Testis (tissue), 3 donors: ENCODE results near the gene RYR1. TPM values are rescaled to one million over a fixed set of nuclear protein-coding genes. Genes with fewer than 3 reads are reported as not detected.
"Not testable (repeated sequence)": the region's sequence is repeated elsewhere in the genome, so short reads cannot be mapped to it uniquely, and the experiment has no call there.

ENCODE experiments used
- DNase-seq: peaks from one replicate; pipeline ENCODE4 v3.0.0-alpha.2; 2019
- H3K27ac ChIP-seq, 2 donors: fragments of 200-600 bp; sonication (generic); one replicate each; pipeline ENCODE4 v1.5.1; 2019
- H3K27me3 ChIP-seq: fragments of 200-600 bp; sonication (generic); one replicate; pipeline ENCODE4 v1.5.1; 2019
- H3K36me3 ChIP-seq: fragments of 200-600 bp; sonication (generic); one replicate; pipeline ENCODE4 v1.5.1; 2017; ENCODE audit warnings: low read depth; ENCODE audit errors: missing control alignments
- H3K4me1 ChIP-seq: fragments of 200-600 bp; sonication (generic); one replicate; pipeline ENCODE4 v1.5.1; 2019
- H3K4me3 ChIP-seq, 2 donors: fragments of 200-600 bp; sonication (generic); one replicate each; pipeline ENCODE4 v1.5.1; 2017 to 2019
- H3K9me3 ChIP-seq: fragments of 200-600 bp; sonication (generic); one replicate; pipeline ENCODE4 v1.5.1; 2017
- POLR2A ChIP-seq: fragments of 450-650 bp; IDR thresholded peaks from one replicate; pipeline ENCODE4 v1.6.1; 2017; ENCODE audit warnings: antibody characterized with exemption, mild to moderate bottlenecking, moderate library complexity
- WGBS, 2 donors: methylation state at CpG; one replicate each; pipeline ENCODE4 v1.1.5; 2018; 5-methylcytosine and 5-hydroxymethylcytosine counted together
- intact Hi-C: fragments of 100-400 bp; cut with DNase I; formaldehyde crosslinking; loops from one replicate; pipeline ENCODE4 v1.15.1; 2023; ENCODE audit warnings: low total_unique reads
- polyA plus RNA-seq: library from polyadenylated mRNA; stranded (reverse); fragments of 350-450 nt; fragmentation: Illumina TruSeq; extraction: RNeasy Lipid Tissue Mini Kit (QIAGEN cat#74804); gene quantifications from one replicate; pipeline ENCODE4 v1.2.3, GENCODE V29; 2014; ENCODE audit warnings: low read depth, low replicate concordance; ENCODE audit not compliant: insufficient read depth
- total RNA-seq, 2 donors: library from RNA; depleted of rRNA; stranded (reverse); fragments of >200 nt; gene quantifications; one replicate each; pipeline ENCODE4 v1.2.3, GENCODE V29; 2016
- TF ChIP-seq, protein P1 (sequence below), 3 experiments: fragments of 450-650 bp in 2 of 3; fragments of 200-600 bp in 1 of 3; sonication (generic) in 1 of 3; IDR thresholded peaks; one replicate each; pipeline ENCODE4 v1.5.1; 2016 to 2019; ENCODE audit warnings: antibody characterized with exemption in 3 of 3, mild to moderate bottlenecking in 2 of 3, moderate library complexity in 1 of 3

Gene RYR1
- total and polyA plus RNA-seq, 3 donors from 2014 or later = 11.8 to 26.1 (median 15.6) TPM

DNA sequence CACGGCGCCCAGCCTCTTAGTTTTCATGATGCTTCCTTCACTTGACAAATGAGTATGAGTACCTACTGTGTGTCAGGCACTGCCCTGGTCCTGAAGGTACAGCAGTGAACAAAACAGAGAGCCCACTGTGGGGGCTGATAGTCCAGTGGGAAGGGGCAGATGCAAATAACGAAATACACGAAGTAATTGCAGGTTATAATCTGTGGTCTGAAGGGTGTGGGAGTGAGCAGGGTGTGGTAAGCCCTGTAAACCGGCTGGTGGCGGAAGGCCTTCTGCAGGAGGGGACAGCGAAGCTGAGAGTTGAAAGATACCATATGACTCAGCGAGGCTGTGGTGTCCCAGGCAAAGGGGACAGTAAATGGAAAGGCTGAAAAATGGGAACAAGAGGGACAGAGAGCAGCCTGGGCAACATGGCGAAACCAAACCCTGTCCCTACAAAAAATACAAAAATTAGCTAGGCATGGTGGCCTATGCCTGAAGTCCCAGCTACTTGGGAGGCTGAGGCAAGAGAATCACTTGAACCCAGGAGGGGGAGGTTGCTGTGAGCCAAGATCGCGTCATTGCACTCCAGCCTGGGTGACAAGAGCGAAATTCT, 123.8 kb downstream of the RYR1 start:
- DNase-seq = no peak
- Histone ChIP-seq H3K27me3 (no peaks in the 10 kb centered on the region), H3K36me3 (no peaks in the 10 kb centered on the region), H3K27ac (no peak overlapping the region), H3K9me3 (no peaks in the 10 kb centered on the region), H3K4me3 (no peak overlapping the region), H3K4me1 (no peaks in the 10 kb centered on the region)
- 78% methylated on average over 12 of the region's 12 CpGs for WGBS, 2 donors
- intact Hi-C loops = no loop called here
- TF ChIP-seq, protein P1, sequence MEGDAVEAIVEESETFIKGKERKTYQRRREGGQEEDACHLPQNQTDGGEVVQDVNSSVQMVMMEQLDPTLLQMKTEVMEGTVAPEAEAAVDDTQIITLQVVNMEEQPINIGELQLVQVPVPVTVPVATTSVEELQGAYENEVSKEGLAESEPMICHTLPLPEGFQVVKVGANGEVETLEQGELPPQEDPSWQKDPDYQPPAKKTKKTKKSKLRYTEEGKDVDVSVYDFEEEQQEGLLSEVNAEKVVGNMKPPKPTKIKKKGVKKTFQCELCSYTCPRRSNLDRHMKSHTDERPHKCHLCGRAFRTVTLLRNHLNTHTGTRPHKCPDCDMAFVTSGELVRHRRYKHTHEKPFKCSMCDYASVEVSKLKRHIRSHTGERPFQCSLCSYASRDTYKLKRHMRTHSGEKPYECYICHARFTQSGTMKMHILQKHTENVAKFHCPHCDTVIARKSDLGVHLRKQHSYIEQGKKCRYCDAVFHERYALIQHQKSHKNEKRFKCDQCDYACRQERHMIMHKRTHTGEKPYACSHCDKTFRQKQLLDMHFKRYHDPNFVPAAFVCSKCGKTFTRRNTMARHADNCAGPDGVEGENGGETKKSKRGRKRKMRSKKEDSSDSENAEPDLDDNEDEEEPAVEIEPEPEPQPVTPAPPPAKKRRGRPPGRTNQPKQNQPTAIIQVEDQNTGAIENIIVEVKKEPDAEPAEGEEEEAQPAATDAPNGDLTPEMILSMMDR (IDR thresholded peaks at IDR 0.05) = no peak
- TF ChIP-seq POLR2A = no peak

DNA sequence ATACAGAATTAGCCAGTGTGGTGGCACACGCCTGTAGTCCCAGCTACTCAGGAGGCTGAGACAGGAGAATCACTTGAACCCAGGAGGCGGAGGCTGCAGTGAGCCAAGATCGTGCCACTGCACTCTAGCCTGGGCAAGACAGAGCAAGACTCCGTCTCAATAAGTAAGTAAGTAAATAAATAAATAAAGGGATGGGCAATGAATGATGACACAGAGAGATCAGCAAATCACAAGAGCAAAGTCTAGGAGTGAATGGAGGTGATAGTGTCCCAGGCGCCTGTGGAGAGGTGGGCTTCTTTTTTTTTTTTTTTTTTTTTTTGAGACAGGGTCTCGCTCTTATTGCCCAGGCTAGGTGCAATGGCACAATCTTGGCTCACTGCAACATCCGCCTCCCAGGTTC, 125.4 kb downstream of the RYR1 start:
- H3K9me3 ChIP-seq, H3K4me3 ChIP-seq, intact Hi-C loops, H3K27ac ChIP-seq, H3K36me3 ChIP-seq, H3K4me1 ChIP-seq, DNase-seq, H3K27me3 ChIP-seq: not testable (repeated sequence)
- WGBS, 2 donors = 91 to 94% methylated on average over 7 of the region's 7 CpGs

GRCh38 chr19:38559428-38560401, 126.2 kb downstream of the RYR1 start:
- H3K4me3 ChIP-seq = no peak overlapping the region
- H3K36me3 ChIP-seq = no peaks in the 10 kb centered on the region
- H3K27ac ChIP-seq = no peak overlapping the region
- no peak for DNase-seq
- WGBS, 2 donors = 76 to 85% methylated on average over 13 of the region's 13 CpGs
- no peaks in the 10 kb centered on the region for H3K4me1 ChIP-seq
- TF ChIP-seq, protein P1 (IDR thresholded peaks at IDR 0.05) = no peak
- no peak for TF ChIP-seq POLR2A
- H3K27me3 ChIP-seq = no peaks in the 10 kb centered on the region
- no peaks in the 10 kb centered on the region for H3K9me3 ChIP-seq
- intact Hi-C loops = no loop called here

DNA sequence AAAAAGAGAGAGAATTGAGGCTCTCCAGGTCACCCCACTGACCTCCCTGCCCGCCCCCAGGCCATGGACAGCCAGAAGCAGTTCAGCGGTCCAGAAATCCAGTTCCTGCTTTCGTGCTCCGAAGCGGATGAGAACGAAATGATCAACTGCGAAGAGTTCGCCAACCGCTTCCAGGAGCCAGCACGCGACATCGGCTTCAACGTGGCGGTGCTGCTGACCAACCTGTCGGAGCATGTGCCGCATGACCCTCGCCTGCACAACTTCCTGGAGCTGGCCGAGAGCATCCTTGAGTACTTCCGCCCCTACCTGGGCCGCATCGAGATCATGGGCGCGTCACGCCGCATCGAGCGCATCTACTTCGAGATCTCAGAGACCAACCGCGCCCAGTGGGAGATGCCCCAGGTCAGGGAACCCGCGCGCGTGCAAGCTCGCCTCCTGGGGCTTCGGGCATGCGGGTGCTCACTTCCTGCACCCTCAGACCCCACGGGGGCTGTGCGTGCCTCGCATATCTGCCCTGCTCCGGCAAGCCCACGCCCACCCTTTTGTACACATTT, 127.6 kb downstream of the RYR1 start:
- peak overlapping the region in 1 of 2 donors; percentile 36 for H3K4me3 ChIP-seq
- intact Hi-C loops = no loop called here
- DNase-seq = peak; percentile 26
- H3K4me1 ChIP-seq = no peaks in the 10 kb centered on the region
- no peak overlapping the region for H3K27ac ChIP-seq
- H3K9me3 ChIP-seq = no peaks in the 10 kb centered on the region
- H3K36me3 ChIP-seq = no peaks in the 10 kb centered on the region
- 78 to 85% methylated on average over 42 of the region's 42 CpGs for WGBS, 2 donors
- no peak for TF ChIP-seq POLR2A
- TF ChIP-seq, protein P1 (IDR thresholded peaks at IDR 0.05) = no peak
- H3K27me3 ChIP-seq = no peaks in the 10 kb centered on the region

- 68 to 73% methylated on average over 11 of the region's 11 CpGs for WGBS, 2 donors
These were observed 128.2 kb downstream of the RYR1 start for GRCh38 chr19:38561658-38562057.

More at GRCh38 chr19:38561658-38562057, 128.2 kb downstream of the RYR1 start:
- Histone ChIP-seq H3K27me3 (no peaks in the 10 kb centered on the region), H3K4me1 (no peaks in the 10 kb centered on the region), H3K4me3 (no peak overlapping the region), H3K9me3 (no peaks in the 10 kb centered on the region), H3K27ac (no peak overlapping the region), H3K36me3 (no peaks in the 10 kb centered on the region)
- no peak for DNase-seq
- intact Hi-C loops = no loop called here
- TF ChIP-seq POLR2A = no peak
- TF ChIP-seq, protein P1 (IDR thresholded peaks at IDR 0.05) = no peak
